GM21360 (cell line): Measurements from ENCODE around the gene SLC12A6.

Experiments
- ATAC-seq: cut with Tn5 transposase; IDR thresholded peaks from one replicate; pipeline ENCODE4 v1.9.1; 2021; ENCODE audit warnings: mild to moderate bottlenecking, moderate library complexity; ENCODE audit not compliant: unreplicated experiment

SLC12A6 gene

DNA sequence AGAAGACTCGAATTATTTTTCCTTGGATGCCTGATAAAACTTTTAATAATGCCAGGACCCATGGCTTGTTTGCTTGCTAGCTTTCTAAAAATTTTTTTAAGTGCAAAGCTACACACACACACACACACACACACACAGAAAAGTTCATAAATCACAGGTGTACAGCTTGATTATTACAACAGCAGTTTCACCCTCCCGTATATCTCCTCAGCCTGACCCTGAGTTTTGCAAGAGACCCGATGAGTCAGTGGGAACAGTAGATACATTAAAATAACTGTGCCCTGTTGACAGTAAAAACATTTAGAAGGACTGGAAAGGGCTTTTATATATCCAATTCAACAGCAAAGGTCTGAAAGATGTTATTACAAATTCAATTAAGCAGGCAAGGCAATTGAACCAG is 66.1 kb downstream of the SLC12A6 start:
- ATAC-seq, result no peak

DNA sequence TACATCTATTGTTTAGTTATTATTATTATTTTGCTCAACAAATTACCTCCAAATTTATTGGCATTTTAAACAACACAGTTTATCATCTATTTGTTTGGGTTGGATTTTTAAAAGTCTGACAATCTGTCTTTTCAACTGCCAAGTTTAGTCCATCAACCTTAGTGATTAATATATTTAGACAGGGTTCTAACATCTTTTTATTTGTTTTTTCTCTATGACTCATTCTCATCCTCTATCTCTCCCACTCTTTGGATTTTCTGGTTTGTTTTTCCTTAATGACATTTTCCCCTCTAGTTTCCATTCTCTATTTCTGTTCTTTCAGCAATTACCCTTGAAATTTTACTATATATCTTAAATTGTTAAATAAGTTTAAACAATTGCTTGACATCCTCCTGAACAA is 70.8 kb downstream of the SLC12A6 start:
- no peak for ATAC-seq

DNA sequence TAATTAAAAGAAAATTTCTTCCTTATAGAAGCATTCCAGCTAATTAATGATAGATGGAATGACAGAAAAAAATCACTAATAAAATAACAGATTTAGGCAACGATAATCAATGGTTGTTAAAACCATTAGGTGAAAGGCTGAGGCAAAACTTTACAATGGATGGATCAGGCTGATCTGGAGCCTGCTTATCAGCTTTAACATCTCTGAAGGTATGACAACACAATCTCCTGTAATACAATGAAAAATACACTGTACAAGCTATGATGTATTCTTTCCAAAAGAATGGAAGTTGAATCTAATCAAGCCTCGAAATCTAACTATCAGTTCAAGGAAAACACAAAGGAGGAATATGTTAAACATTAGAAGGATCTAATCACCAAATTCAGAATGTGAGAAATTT is 73.5 kb downstream of the SLC12A6 start:
- no peak for ATAC-seq

DNA sequence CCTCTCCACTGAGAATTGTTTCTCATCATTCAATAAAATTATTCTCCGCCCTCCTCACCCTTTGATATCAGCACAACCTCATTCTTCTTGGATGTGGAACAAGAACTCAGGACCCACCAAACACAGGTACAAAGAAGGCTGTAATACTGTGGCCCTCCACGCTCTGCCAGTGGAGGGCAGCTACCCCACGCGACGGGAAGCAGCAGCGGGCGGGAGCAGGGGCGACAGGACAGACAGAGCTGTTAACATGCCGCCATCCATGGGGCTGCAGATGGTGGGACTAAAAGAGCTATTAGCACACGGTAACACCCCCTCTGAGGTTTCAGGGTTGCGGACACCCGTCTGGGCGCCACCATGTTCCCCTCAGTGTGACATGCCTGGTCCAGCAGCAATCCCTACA is 75.2 kb downstream of the SLC12A6 start:
- ATAC-seq, result no peak

DNA sequence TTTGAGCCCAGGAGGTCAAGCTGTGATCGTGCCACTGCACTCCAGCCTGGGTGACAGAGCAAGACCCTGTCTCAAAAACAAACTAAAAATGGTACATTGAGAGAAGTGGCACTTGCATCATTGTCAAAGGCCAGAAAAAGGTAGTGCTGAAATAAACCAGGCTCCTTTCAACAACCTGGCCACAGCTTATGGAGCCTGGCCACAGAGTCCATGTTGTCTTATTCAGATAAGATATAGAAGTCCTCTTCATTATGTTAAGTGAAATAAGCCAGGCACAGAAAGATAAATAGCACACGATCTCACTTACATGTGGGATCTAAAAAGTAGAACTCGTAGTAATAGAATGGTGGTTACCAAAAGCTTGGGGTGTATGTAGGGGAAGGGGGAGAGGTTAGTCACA is 78.0 kb downstream of the SLC12A6 start:
- ATAC-seq, result no peak

DNA sequence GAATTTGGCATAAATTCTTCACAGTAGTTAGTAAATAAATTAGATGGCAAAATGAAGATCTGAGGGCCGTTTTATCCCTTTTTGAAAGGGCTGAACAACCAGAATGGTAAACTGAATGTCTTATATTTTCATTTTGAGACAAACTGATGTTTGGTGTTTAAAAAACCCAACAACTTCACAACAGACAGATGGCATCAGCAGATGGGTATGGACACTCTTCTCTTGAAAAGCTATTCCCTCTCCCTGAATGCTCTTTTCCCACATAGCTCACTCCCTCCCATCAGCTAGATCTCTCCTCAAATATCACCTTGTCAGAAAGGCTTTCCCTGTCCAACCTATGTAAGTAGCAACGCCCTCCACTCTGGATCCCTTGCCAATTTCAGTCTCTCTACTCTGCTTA is 79.4 kb downstream of the SLC12A6 start:
- no peak for ATAC-seq

DNA sequence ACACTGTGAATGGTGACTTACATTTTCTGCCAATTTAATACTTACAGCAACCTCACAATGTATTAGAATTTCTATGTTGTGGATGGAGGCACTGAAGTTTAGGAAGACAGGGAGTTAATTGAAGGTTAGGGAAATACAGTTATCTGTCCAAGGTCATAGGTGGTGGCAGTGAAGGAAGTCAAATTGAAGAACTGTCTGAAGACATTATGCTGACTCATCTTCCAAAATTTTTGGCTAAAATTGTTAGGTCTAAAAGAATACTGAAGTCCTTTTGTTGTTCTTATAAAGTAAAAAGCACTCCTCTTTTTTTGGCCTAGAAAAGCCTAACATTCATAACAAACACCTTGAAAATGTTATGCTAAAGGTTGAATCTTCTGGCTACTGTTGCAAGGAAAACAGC is 85.0 kb downstream of the SLC12A6 start:
- no peak for ATAC-seq

DNA sequence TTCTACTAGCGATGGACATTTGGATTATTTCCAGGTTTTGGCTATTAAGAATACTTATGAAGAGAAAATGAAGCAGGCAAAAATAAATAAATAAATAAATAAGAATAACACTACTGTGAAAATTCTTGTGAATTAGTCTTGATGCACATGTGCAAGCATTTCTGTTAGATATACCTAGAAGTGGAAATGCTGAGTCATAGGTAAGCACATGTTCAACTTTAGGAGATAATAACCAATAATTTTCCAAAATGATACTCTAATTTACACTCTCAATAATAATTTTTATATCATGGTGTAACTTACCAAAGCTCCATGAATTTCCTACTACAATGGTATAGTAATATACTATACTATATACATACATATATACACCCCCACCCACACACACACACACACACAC is 89.4 kb downstream of the SLC12A6 start:
- ATAC-seq, result no peak

DNA sequence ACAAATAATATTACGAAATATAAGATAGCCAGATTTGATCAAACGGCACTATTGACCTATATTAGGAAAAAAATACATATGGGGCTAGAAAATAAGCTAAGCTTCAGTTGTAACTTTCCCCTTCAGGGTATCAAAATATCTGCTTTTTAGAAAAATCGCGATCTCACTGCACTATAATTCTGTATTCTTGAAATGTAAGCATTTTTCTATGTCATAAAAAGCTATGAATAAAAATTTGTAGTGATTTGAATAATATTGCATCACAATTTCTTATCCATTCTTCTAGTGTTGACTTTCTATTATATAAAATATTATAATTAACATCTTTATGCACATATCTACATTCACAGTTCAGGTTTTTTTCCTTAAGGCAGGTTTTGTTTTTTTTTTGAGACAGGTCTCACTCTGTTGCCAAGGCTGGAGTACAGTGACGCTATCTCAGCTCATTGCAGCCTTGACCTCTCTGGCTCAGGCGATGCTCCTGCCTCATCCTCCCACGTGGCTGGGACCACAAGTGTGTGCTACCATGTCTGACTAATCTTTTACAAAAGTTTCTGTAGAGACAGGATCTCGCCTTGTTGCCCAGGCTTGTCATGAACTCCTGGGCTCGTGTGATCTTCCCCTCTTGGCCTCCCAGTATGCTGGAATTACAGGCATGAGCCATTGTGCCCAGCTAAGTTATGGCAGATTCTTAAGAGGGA is 91.2 kb downstream of the SLC12A6 start:
- no peak for ATAC-seq

DNA sequence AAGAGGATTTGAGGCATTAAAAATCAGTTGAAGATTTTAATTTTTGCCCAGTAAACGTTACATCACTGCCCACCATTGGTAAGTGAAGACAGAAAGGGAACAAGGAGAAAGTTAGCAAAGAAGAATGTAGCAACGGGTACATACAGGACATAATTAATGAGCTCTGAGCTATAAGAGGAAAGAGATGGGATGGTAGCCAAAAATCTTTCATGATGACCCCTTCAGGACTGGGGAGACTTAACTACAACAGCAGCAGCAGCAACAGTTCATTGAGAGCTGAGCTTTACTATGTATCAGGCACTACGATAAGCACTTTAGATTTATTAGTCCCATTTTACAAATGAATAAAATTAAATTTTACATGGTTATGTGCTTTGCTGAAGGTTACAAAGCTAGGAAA is 94.4 kb downstream of the SLC12A6 start:
- no peak for ATAC-seq

DNA sequence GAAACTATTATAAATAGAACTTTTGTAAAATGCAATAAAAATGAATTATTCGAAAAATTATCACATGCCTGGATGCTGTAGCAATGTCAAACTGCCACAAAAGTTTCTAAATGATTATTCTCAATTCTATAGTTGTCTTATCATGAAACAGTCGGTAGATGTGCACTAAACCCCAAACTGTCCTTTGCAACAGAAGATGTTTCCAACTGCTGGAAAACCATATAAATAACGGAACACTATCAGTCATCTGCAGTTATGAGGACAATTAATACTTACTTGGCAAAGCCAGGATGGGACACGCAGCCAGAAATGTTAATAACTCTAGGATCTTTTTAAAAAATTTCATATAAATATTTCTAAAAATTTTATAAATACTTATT is 95.3 kb downstream of the SLC12A6 start:
- ATAC-seq, result no peak

DNA sequence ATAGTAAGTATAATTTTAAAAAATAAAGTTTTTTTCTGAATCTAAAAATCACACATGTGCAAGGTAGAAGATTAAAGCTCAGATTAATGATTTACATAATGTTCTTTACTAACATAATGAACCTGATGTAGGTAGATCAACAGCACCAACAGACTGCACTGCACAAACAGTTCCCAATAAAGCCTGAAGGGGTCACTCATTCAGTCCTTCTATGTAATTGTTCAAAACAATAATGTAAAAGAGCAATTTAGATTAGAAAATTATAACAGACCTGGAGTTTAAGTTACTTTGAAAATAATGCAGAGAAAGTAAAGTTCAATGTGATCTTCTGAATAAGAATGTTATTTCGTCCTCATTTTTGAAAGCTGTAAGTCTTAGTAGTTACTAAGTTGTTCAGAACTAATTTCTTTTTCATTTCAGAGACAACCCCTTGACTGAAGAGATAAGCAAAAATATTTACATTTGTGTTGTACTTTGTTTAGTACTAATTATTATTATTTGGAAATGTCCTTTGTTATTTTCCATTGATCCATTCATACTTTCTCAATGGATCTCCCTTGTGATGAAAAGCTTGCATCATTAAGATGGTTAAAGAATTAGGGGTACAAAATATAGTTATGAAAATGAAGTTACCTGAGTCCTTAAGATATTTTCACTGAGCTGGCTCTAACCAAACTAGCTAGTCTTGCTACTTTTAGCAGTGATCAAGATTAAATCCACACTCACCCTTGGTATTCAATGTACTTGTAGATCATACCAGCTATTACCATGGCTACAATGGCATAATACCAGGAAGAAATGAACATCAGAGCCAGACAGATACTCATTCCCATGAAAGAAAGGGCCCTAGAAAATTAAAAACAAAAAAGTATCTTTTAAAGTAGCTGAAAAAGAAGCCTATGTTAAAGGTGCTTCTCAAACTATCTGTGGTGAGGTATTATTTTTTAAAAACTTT is 95.9 kb downstream of the SLC12A6 start:
- ATAC-seq, result no peak

DNA sequence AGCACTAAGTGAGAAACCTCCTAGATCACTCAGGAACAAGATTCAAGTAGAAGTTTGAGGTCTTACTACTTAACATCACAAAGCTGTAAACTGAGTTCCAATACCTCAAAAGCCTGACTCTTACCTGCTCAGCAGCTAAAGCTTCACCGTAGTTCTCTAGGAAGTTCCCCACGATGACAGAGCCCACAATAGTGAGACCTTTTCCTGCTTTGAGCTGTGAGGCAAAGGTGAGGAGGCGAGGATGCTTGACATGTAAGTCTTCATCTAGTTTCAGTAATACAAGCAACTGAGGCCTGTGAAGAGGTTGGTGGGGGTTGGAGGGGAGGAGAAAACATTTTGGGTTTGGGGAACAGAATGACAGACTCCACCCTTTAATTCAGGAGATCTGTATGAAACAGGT is 97.0 kb downstream of the SLC12A6 start:
- ATAC-seq, result no peak

DNA sequence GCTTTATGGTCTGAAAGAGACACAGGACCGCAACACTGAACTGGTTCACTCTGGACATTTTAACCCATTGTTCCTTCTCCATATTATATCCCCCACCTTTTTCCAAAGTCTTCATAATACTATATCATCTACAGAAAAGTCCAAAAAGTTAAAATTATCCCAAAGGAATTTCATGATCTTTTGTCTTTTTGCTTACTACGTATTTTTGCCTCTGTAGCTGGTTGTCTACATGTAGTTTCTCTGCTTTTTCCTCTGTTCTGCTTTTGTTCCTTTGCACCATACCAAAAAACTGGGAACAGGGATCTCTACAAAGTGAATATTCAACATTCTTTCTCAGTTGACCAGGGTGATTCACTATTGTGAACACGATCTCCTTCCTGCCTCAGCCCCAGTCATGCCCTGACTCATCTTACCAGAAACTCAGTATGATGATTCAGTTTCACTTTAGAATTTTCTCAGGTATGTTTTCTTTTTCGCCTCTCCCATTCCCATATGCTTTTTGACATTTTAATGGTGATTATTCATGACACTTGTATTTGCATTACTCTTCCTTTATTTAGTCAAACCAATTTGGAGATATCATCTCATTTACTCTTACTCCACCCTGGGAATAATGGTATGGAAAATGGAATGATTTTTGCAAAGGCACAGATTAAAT is 98.3 kb downstream of the SLC12A6 start:
- ATAC-seq, result no peak

DNA sequence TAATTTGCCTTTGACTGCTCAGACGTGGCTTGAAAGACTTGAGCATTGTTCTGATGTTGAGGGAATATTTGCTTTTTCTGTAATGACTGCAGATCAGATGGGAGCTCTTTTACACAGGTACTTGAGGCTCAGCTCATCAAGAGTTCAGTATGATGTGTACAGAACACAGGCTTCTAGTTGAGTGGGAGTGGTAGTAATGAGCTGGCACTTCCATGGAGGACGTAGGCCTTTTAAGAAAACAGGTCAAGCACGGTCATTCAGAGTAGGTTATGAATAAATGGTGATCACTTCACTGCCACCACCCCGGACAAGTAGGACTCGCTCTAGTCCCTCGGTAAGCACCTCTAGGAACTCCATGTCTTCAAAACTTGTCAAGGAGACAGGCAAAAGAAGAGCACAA is 104.0 kb downstream of the SLC12A6 start:
- no peak for ATAC-seq

DNA sequence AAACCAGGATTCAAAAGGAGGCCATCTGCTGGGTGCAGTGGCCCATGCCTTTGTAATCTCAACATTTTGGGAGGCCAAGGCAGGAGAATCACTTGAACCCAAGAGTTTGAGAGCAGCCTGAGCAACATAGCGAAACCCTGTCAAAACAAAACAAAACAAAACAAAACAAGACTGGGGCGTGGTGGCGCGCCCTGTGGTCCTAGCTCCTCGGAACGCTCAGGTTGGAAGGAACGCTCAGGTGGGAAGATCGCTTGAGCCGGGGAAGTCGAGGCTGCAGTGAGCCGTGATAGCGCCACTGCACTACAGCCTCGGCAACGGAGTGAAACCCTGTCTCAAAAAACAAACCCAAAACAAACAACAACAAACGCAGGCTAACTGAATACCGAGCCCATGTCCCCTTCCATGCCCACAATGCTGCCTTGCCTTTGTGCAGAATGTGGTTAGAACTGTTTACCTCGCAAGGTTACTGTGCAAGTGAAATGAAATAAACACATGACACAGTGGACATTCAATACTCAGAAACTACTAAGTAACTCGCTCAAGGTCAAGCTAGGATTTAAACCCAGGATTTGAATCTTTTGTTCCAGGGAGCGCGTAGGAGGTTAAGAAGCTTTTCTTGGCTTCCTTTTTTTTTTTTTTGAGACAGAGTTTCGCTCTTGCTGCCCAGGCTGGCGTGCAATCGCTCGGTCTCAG is 113.5 kb downstream of the SLC12A6 start:
- no peak for ATAC-seq

DNA sequence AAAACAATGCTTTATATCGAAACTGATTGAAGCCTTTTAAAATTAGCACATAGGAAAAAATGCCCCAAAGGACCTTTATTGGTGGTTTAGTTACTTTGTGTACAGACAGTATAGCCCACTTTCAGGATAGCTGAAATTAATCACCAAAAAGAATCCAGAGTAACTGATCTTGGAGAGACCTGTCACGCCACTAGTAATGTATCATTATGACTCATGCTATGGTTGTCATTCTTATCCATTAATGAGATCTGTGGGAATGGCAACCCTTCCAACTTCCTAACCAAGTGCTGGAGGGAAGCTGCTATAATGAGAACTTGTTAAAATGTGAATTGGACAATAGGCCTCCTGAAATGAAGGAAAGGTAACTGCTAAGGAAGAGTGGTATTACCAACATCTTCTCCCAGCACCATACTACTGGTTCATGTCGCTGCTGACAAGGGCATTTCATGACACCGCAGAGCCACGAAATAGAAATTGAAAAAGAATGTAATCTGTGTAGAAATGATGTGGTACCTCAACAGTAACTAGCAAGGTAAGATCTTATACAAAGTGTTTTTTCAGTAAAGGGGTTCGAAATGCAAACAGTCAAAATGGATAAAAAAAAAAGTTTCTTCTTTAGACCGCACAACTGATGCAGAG is 119.9 kb downstream of the SLC12A6 start:
- no peak for ATAC-seq

DNA sequence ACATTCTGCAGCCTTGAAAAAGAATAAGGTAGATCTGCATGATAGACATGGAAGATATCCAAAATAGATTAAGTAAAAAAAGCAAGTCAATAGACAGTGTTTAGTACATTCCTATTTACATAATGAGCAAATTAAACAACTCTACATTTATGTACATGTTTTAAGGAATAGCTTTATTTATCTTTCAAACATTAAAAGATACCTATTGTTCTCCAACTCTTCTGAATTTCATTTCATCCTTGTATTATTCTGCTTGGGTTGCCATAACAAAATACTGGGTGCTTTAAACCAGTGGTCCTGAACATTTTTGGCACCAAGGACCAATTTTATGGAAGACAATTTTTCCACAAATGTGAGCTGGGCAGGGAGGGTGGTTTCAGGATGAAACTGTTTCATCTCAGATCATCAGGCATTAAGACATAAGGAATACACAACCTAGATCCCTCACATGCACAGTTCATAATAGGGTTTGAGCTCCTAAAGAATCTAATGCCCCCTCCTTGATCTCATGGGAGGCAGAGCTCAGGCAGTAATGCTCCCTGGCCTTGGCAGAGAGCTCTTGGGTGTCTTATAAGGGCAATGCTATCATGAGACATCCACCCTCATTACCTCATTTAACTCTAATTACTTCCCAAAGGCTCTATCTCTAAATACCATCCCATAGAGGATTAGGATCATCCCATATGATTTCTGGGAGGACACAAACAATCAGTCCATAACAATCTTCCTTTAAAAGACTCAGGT is 120.9 kb downstream of the SLC12A6 start:
- no peak for ATAC-seq

DNA sequence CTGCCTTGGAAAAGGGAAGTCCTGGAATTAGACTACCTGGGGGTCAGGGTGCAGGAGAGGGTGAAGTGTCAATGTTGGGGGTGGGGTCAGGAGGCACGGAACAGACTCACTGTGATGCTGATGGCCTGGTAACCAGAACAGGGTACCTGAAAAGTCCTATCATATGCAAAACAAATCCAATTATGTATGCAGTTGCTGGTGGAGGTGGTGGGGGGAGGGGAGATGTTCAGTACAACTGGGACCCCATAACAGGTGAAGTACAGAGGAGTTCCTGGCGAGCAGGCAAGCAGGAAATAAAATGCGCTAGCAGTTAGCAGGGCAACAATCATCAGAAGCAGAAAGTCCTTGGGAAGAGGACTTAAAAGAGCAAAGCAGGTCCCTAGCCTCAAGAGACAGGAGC is 123.4 kb downstream of the SLC12A6 start:
- no peak for ATAC-seq

DNA sequence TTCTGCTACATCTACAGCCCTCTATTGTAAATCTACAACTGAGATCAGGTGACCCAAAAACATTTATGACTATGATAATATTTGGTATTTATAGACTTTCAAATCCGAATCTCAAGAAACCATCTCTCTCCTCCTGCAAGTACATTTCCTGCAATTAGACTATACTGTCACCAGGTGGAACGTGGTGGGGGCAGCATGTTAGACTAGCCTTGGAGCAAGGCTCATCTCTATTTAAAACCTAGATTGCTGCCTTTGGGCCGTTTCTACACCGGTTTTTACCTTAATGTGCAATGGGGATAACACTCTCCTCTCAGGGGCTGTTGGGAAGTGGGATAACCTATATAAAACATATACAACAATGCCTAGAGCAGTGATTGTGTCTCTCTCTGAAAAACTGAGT is 123.9 kb downstream of the SLC12A6 start:
- no peak for ATAC-seq
